Measurements from ENCODE around the gene RAP1GAP. TPM values are rescaled to one million over a fixed set of nuclear protein-coding genes. Genes with fewer than 3 reads are reported as not detected.
"Not testable (repeated sequence)": the region's sequence is repeated elsewhere in the genome, so short reads cannot be mapped to it uniquely, and the experiment has no call there.

RAP1GAP gene
- total RNA-seq, 1 donor from 2014 or later: 2.6 TPM

GRCh38 chr1:21633992-21634805 is 35.0 kb downstream of the RAP1GAP start:
- no peak overlapping the region for H3K27ac ChIP-seq
- no peaks in the 10 kb centered on the region for H3K9me3 Mint-ChIP-seq

GRCh38 chr1:21633141-21633755 is 35.9 kb downstream of the RAP1GAP start:
- Mint-ChIP-seq H3K4me1 (peaks cover 23% of the 10 kb centered on the region), H3K4me3 (no peak overlapping the region), H3K36me3 (no peaks in the 10 kb centered on the region), H3K9me3 (no peaks in the 10 kb centered on the region), H3K27ac (no peak overlapping the region), H3K27me3 (ENCODE audit: insufficient read depth, low read depth) (peaks cover 12% of the 10 kb centered on the region)
- Histone ChIP-seq H3K27me3 (no peaks in the 10 kb centered on the region), H3K4me1 (peaks cover 34% of the 10 kb centered on the region), H3K9ac (no peak overlapping the region), H3F3A (ENCODE audit: low read depth) (peaks cover 32% of the 10 kb centered on the region), H3K27ac (no peak overlapping the region), H3K4me3 (no peak overlapping the region), H3K36me3 (no peaks in the 10 kb centered on the region), H4K20me1 (ENCODE audit: low read depth) (no peaks in the 10 kb centered on the region), H3K9me3 (ENCODE audit: low read depth) (no peaks in the 10 kb centered on the region), H3K79me2 (ENCODE audit: low read depth) (no peaks in the 10 kb centered on the region), H2AFZ (replicated peaks) (no peak overlapping the region), H3K4me2 (no peak overlapping the region)
- TF ChIP-seq CTCF (IDR thresholded peaks at IDR 0.05) (no peak), EZH2phosphoT487 (IDR thresholded peaks at IDR 0.05) (no peak), EZH2 (IDR thresholded peaks at IDR 0.05) (no peak)
- no peak for DNase-seq (ENCODE audit: low spot score)

More at GRCh38 chr1:21633992-21634805, 35.0 kb downstream of the RAP1GAP start:
- peaks cover 29% of the 10 kb centered on the region for H3K4me1 ChIP-seq
- H3K4me2 ChIP-seq: no peak overlapping the region
- Mint-ChIP-seq H3K36me3 (no peaks in the 10 kb centered on the region), H3K4me3 (no peak overlapping the region), H3K27me3 (ENCODE audit: insufficient read depth, low read depth) (peaks cover 11% of the 10 kb centered on the region), H3K27ac (no peak overlapping the region), H3K4me1 (peaks cover 28% of the 10 kb centered on the region)
- H2AFZ ChIP-seq (replicated peaks): no peak overlapping the region
- no peak overlapping the region for H3K4me3 ChIP-seq
- no peaks in the 10 kb centered on the region for H3K9me3 ChIP-seq (ENCODE audit: low read depth)
- no peaks in the 10 kb centered on the region for H3K36me3 ChIP-seq
- no peaks in the 10 kb centered on the region for H4K20me1 ChIP-seq (ENCODE audit: low read depth)
- H3K79me2 ChIP-seq (ENCODE audit: low read depth): no peaks in the 10 kb centered on the region
- TF ChIP-seq EZH2 (IDR thresholded peaks at IDR 0.05) (no peak), CTCF (IDR thresholded peaks at IDR 0.05) (no peak), EZH2phosphoT487 (IDR thresholded peaks at IDR 0.05) (no peak)
- DNase-seq (ENCODE audit: low spot score): no peak
- H3F3A ChIP-seq (ENCODE audit: low read depth): peaks cover 32% of the 10 kb centered on the region
- H3K27me3 ChIP-seq: no peaks in the 10 kb centered on the region
- no peak overlapping the region for H3K9ac ChIP-seq

- H3K27ac ChIP-seq: no peak overlapping the region
- peaks cover 34% of the 10 kb centered on the region for H3K4me1 ChIP-seq
- no peak overlapping the region for H3K27ac Mint-ChIP-seq
- no peaks in the 10 kb centered on the region for H3K79me2 ChIP-seq (ENCODE audit: low read depth)
- H3K4me2 ChIP-seq: no peak overlapping the region
- no peak for DNase-seq (ENCODE audit: low spot score)
- TF ChIP-seq CTCF (IDR thresholded peaks at IDR 0.05) (no peak), EZH2phosphoT487 (IDR thresholded peaks at IDR 0.05) (no peak), EZH2 (IDR thresholded peaks at IDR 0.05) (no peak)
- H2AFZ ChIP-seq (replicated peaks): no peak overlapping the region
- peaks cover 32% of the 10 kb centered on the region for H3F3A ChIP-seq (ENCODE audit: low read depth)
- H3K36me3 Mint-ChIP-seq: no peaks in the 10 kb centered on the region
- H3K9me3 Mint-ChIP-seq: no peaks in the 10 kb centered on the region
- no peak overlapping the region for H3K9ac ChIP-seq
- H3K27me3 Mint-ChIP-seq (ENCODE audit: insufficient read depth, low read depth): peaks cover 12% of the 10 kb centered on the region
- H3K9me3 ChIP-seq (ENCODE audit: low read depth): no peaks in the 10 kb centered on the region
- no peaks in the 10 kb centered on the region for H3K36me3 ChIP-seq
- no peaks in the 10 kb centered on the region for H4K20me1 ChIP-seq (ENCODE audit: low read depth)
- H3K4me3 Mint-ChIP-seq: no peak overlapping the region
- H3K4me3 ChIP-seq: no peak overlapping the region
- H3K27me3 ChIP-seq: no peaks in the 10 kb centered on the region
- H3K4me1 Mint-ChIP-seq: peaks cover 23% of the 10 kb centered on the region
These were observed 36.9 kb downstream of the RAP1GAP start for GRCh38 chr1:21631944-21632887.

GRCh38 chr1:21631590-21631943 is 37.6 kb downstream of the RAP1GAP start:
- not testable (repeated sequence) for H3K36me3 ChIP-seq; H2AFZ ChIP-seq (replicated peaks); H3K9ac ChIP-seq; H3K27ac Mint-ChIP-seq; H3K27me3 ChIP-seq; DNase-seq (ENCODE audit: low spot score); H3K9me3 ChIP-seq (ENCODE audit: low read depth); H3K4me3 ChIP-seq; H3K36me3 Mint-ChIP-seq; H3K4me2 ChIP-seq; H3K9me3 Mint-ChIP-seq; H3K4me3 Mint-ChIP-seq; H4K20me1 ChIP-seq (ENCODE audit: low read depth); H3K79me2 ChIP-seq (ENCODE audit: low read depth)
- Mint-ChIP-seq H3K4me1 (peaks cover 23% of the 10 kb centered on the region), H3K27me3 (ENCODE audit: insufficient read depth, low read depth) (peaks cover 12% of the 10 kb centered on the region)
- peaks cover 32% of the 10 kb centered on the region for H3F3A ChIP-seq (ENCODE audit: low read depth)
- H3K4me1 ChIP-seq: peaks cover 34% of the 10 kb centered on the region
- H3K27ac ChIP-seq: peak overlapping the region; percentile 5
